Activated T-cell treated with anti-CD3 and anti-CD28 coated beads, Interleukin-2, amount 50 U/mL, for 72 hours (primary cell): Measurements from ENCODE around the gene CSF1R. TPM values are rescaled to one million over a fixed set of nuclear protein-coding genes. Genes with fewer than 3 reads are reported as not detected.
A peak's percentile ranks its signal among the peaks of the same experiment; 100 is the strongest.

ENCODE experiments used
- ATAC-seq, 2 donors: fragments of 150-1000 bp; cut with Tn5 transposase; replicated peaks in 1 of 2; 2 replicates each; pipeline ENCODE4 v1.10.0; 2021; ENCODE audit warnings: moderate library complexity in 2 of 2, mild to moderate bottlenecking in 1 of 2
- DNase-seq, 2 donors: peaks; one replicate each; pipeline ENCODE4 v3.0.0; 2021 to 2022; ENCODE audit warnings: mixed read lengths in 1 of 2
- H3K27ac Mint-ChIP-seq: one replicate; pipeline ENCODE4 v1.8.0; 2022; ENCODE audit warnings: mild to moderate bottlenecking, moderate library complexity, mixed read lengths
- H3K27me3 Mint-ChIP-seq: one replicate; pipeline ENCODE4 v1.8.0; 2022; ENCODE audit warnings: low read depth, mixed read lengths
- H3K36me3 Mint-ChIP-seq, 2 donors: one replicate each; pipeline ENCODE4 v1.8.0; 2022; ENCODE audit warnings: mixed read lengths in 2 of 2, mild to moderate bottlenecking in 1 of 2; ENCODE audit not compliant: insufficient read depth in 2 of 2
- H3K4me1 Mint-ChIP-seq: one replicate; pipeline ENCODE4 v1.8.0; 2022; ENCODE audit warnings: low read depth, mixed read lengths
- H3K4me3 Mint-ChIP-seq, 2 donors: one replicate each; pipeline ENCODE4 v1.8.0; 2022; ENCODE audit warnings: mild to moderate bottlenecking in 2 of 2, mixed read lengths in 2 of 2, moderate library complexity in 2 of 2
- H3K9me3 Mint-ChIP-seq, 2 donors: one replicate each; pipeline ENCODE4 v1.8.0; 2022; ENCODE audit warnings: mixed read lengths in 2 of 2
- total RNA-seq, 2 donors: library from RNA; stranded (reverse); gene quantifications; one replicate each; pipeline ENCODE4 v1.2.3, GENCODE V29; 2022

CSF1R gene
- total RNA-seq, 2 donors from 2014 or later: 1.2 to 1.8 TPM

GRCh38 chr5:150125334-150125733 lies 39.0 kb upstream of the CSF1R start:
- Mint-ChIP-seq H3K4me3 (no peak overlapping the region), H3K4me1 (peaks cover 5% of the 10 kb centered on the region), H3K27ac (no peak overlapping the region)

GRCh38 chr5:150124596-150124995 lies 38.2 kb upstream of the CSF1R start:
- no peaks in the 10 kb centered on the region for H3K36me3 Mint-ChIP-seq
- H3K9me3 Mint-ChIP-seq: no peaks in the 10 kb centered on the region
- no peak overlapping the region for H3K27ac Mint-ChIP-seq
- H3K4me1 Mint-ChIP-seq: no peaks in the 10 kb centered on the region
- no peaks in the 10 kb centered on the region for H3K27me3 Mint-ChIP-seq
- no peak overlapping the region for H3K4me3 Mint-ChIP-seq
- no peak for ATAC-seq
- no peak for DNase-seq

More at GRCh38 chr5:150125334-150125733, 39.0 kb upstream of the CSF1R start:
- no peak for ATAC-seq
- Mint-ChIP-seq H3K36me3 (no peaks in the 10 kb centered on the region), H3K9me3 (no peaks in the 10 kb centered on the region), H3K27me3 (no peaks in the 10 kb centered on the region)
- no peak for DNase-seq

GRCh38 chr5:150124111-150124557 lies 37.8 kb upstream of the CSF1R start:
- no peak overlapping the region for H3K27ac Mint-ChIP-seq
- H3K4me3 Mint-ChIP-seq: no peak overlapping the region
- ATAC-seq: no peak
- H3K27me3 Mint-ChIP-seq: no peaks in the 10 kb centered on the region
- no peaks in the 10 kb centered on the region for H3K36me3 Mint-ChIP-seq
- no peaks in the 10 kb centered on the region for H3K9me3 Mint-ChIP-seq
- DNase-seq: no peak
- H3K4me1 Mint-ChIP-seq: no peaks in the 10 kb centered on the region

GRCh38 chr5:150123542-150123941 lies 37.2 kb upstream of the CSF1R start:
- H3K27ac Mint-ChIP-seq: no peak overlapping the region
- H3K4me1 Mint-ChIP-seq: no peaks in the 10 kb centered on the region
- no peaks in the 10 kb centered on the region for H3K9me3 Mint-ChIP-seq

GRCh38 chr5:150122536-150123481 lies 36.5 kb upstream of the CSF1R start:
- ATAC-seq: no peak
- no peaks in the 10 kb centered on the region for H3K36me3 Mint-ChIP-seq
- no peaks in the 10 kb centered on the region for H3K4me1 Mint-ChIP-seq
- H3K4me3 Mint-ChIP-seq: no peak overlapping the region
- no peaks in the 10 kb centered on the region for H3K27me3 Mint-ChIP-seq
- no peak overlapping the region for H3K27ac Mint-ChIP-seq
- H3K9me3 Mint-ChIP-seq: no peaks in the 10 kb centered on the region
- DNase-seq: no peak

More at GRCh38 chr5:150123542-150123941, 37.2 kb upstream of the CSF1R start:
- ATAC-seq (no peak), DNase-seq (no peak)
- H3K27me3 Mint-ChIP-seq: no peaks in the 10 kb centered on the region
- no peak overlapping the region for H3K4me3 Mint-ChIP-seq
- H3K36me3 Mint-ChIP-seq: no peaks in the 10 kb centered on the region

- Mint-ChIP-seq H3K9me3 (no peaks in the 10 kb centered on the region), H3K36me3 (no peaks in the 10 kb centered on the region), H3K4me3 (no peak overlapping the region), H3K27ac (no peak overlapping the region), H3K27me3 (no peaks in the 10 kb centered on the region), H3K4me1 (no peaks in the 10 kb centered on the region)
- DNase-seq (peak; percentile 40 to 55), ATAC-seq (peak; percentile 71 to 80)
These were observed 35.8 kb upstream of the CSF1R start for GRCh38 chr5:150122158-150122510.

- Mint-ChIP-seq H3K4me3 (no peak overlapping the region), H3K4me1 (no peaks in the 10 kb centered on the region), H3K27me3 (no peaks in the 10 kb centered on the region), H3K9me3 (no peaks in the 10 kb centered on the region), H3K27ac (no peak overlapping the region), H3K36me3 (no peaks in the 10 kb centered on the region)
- ATAC-seq: no peak
- no peak for DNase-seq
These were observed 35.2 kb upstream of the CSF1R start for GRCh38 chr5:150121448-150122157.

- Mint-ChIP-seq H3K4me3 (no peak overlapping the region), H3K27me3 (no peaks in the 10 kb centered on the region), H3K27ac (no peak overlapping the region), H3K9me3 (no peaks in the 10 kb centered on the region), H3K36me3 (no peaks in the 10 kb centered on the region), H3K4me1 (no peaks in the 10 kb centered on the region)
- no peak for DNase-seq
- ATAC-seq: no peak
These were observed 34.5 kb upstream of the CSF1R start for GRCh38 chr5:150120617-150121447.

- H3K36me3 Mint-ChIP-seq: no peaks in the 10 kb centered on the region
- no peaks in the 10 kb centered on the region for H3K9me3 Mint-ChIP-seq
- no peaks in the 10 kb centered on the region for H3K4me1 Mint-ChIP-seq
- DNase-seq (no peak), ATAC-seq (no peak)
- no peak overlapping the region for H3K4me3 Mint-ChIP-seq
- H3K27me3 Mint-ChIP-seq: no peaks in the 10 kb centered on the region
- H3K27ac Mint-ChIP-seq: no peak overlapping the region
These were observed 33.7 kb upstream of the CSF1R start for GRCh38 chr5:150120062-150120441.

- Mint-ChIP-seq H3K36me3 (no peaks in the 10 kb centered on the region), H3K27me3 (no peaks in the 10 kb centered on the region), H3K9me3 (no peaks in the 10 kb centered on the region), H3K27ac (no peak overlapping the region), H3K4me1 (no peaks in the 10 kb centered on the region), H3K4me3 (no peak overlapping the region)
- DNase-seq (no peak), ATAC-seq (peak in 1 of 2 donors; percentile 34)
These were observed 33.2 kb upstream of the CSF1R start for GRCh38 chr5:150119421-150120061.

- Mint-ChIP-seq H3K27ac (no peak overlapping the region), H3K9me3 (no peaks in the 10 kb centered on the region), H3K27me3 (no peaks in the 10 kb centered on the region), H3K4me3 (no peak overlapping the region), H3K36me3 (no peaks in the 10 kb centered on the region), H3K4me1 (no peaks in the 10 kb centered on the region)
- DNase-seq (no peak), ATAC-seq (no peak)
These were observed 32.3 kb upstream of the CSF1R start for GRCh38 chr5:150118561-150119229.

GRCh38 chr5:150117945-150118560 lies 31.7 kb upstream of the CSF1R start:
- no peaks in the 10 kb centered on the region for H3K27me3 Mint-ChIP-seq
- H3K4me1 Mint-ChIP-seq: no peaks in the 10 kb centered on the region
- H3K27ac Mint-ChIP-seq: no peak overlapping the region
- H3K9me3 Mint-ChIP-seq: no peaks in the 10 kb centered on the region
- H3K4me3 Mint-ChIP-seq: no peak overlapping the region
- ATAC-seq (no peak), DNase-seq (no peak)
- H3K36me3 Mint-ChIP-seq: no peaks in the 10 kb centered on the region
